MM.1S (cell line): ENCODE data around the gene CTSH.

Source experiments
- EZH2 ChIP-seq: fragments of 300-600 bp; sonication (generic); optimal IDR thresholded peaks from 2 replicates; pipeline ENCODE3; 2017; ENCODE audit warnings: low read depth, mild to moderate bottlenecking, antibody characterized with exemption, low read length, mixed read lengths
- EZH2phosphoT487 ChIP-seq: fragments of 300-600 bp; sonication (generic); IDR thresholded peaks from 2 replicates; pipeline ENCODE4 v1.6.1; 2018; ENCODE audit warnings: antibody characterized with exemption, low read length
- TF ChIP-seq, protein P1 (sequence below): fragments of 300-600 bp; sonication (generic); IDR thresholded peaks from 2 replicates; pipeline ENCODE4 v1.5.1; 2016; ENCODE audit warnings: antibody characterized with exemption, low read length, mixed read lengths

DNA sequence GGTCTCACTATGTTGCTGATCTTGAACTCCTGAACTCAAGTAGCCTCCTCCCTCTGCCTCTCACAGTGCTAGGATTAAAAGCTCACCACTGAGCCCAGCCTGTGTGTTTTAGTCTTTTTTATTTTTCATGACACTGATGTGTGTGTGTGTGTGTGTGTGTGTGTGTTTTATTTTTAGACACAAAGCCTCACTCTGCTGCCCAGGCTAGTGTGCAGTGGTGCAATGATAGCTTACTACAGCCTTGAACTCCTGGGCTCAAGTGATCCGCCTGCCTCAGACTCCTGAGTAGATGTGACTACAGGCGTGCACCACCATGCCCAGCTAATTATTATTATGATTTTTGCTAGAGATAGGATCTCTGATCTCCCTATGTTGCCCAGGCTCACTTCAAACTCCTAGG is 23.3 kb upstream of the CTSH start:
- TF ChIP-seq, protein P1, sequence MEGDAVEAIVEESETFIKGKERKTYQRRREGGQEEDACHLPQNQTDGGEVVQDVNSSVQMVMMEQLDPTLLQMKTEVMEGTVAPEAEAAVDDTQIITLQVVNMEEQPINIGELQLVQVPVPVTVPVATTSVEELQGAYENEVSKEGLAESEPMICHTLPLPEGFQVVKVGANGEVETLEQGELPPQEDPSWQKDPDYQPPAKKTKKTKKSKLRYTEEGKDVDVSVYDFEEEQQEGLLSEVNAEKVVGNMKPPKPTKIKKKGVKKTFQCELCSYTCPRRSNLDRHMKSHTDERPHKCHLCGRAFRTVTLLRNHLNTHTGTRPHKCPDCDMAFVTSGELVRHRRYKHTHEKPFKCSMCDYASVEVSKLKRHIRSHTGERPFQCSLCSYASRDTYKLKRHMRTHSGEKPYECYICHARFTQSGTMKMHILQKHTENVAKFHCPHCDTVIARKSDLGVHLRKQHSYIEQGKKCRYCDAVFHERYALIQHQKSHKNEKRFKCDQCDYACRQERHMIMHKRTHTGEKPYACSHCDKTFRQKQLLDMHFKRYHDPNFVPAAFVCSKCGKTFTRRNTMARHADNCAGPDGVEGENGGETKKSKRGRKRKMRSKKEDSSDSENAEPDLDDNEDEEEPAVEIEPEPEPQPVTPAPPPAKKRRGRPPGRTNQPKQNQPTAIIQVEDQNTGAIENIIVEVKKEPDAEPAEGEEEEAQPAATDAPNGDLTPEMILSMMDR: no peak
- TF ChIP-seq EZH2 (no peak), EZH2phosphoT487 (no peak)
